Stimulated activated CD8-positive, alpha-beta memory T cell treated with anti-CD3 and anti-CD28 coated beads, Interleukin-12 subunit alpha, Interleukin-12 subunit beta, amount 100 ng/mL, for 24 hours (primary cell): ENCODE results near the gene CD180.

ENCODE experiments used
- DNase-seq: peaks from one replicate; pipeline ENCODE4 v3.0.0-alpha.2; 2020; ENCODE audit errors: extremely low read depth

CD180 gene

GRCh38 chr5:67160985-67161384, 35.6 kb downstream of the CD180 start:
- no peak for DNase-seq

- DNase-seq = no peak
These were observed 36.3 kb downstream of the CD180 start for GRCh38 chr5:67160272-67160671.

- no peak for DNase-seq
These were observed 39.5 kb downstream of the CD180 start for GRCh38 chr5:67156976-67157583.

- no peak for DNase-seq
These were observed 41.9 kb downstream of the CD180 start for GRCh38 chr5:67154556-67155206.

- no peak for DNase-seq
These were observed 43.3 kb downstream of the CD180 start for GRCh38 chr5:67153292-67153691.

- no peak for DNase-seq
These were observed 44.2 kb downstream of the CD180 start for GRCh38 chr5:67152400-67152799.

- no peak for DNase-seq
These were observed 46.6 kb downstream of the CD180 start for GRCh38 chr5:67149951-67150523.

- no peak for DNase-seq
These were observed 47.3 kb downstream of the CD180 start for GRCh38 chr5:67149057-67149950.

GRCh38 chr5:67147760-67148159, 48.8 kb downstream of the CD180 start:
- DNase-seq = no peak

GRCh38 chr5:67146981-67147380, 49.6 kb downstream of the CD180 start:
- no peak for DNase-seq

- DNase-seq = no peak
These were observed 50.0 kb downstream of the CD180 start for GRCh38 chr5:67146574-67146973.

GRCh38 chr5:67144183-67144639, 52.4 kb downstream of the CD180 start:
- DNase-seq = no peak

GRCh38 chr5:67143549-67143948, 53.0 kb downstream of the CD180 start:
- DNase-seq = no peak

- DNase-seq = no peak
These were observed 53.8 kb downstream of the CD180 start for GRCh38 chr5:67142816-67143215.

GRCh38 chr5:67141644-67142043, 55.0 kb downstream of the CD180 start:
- no peak for DNase-seq

- no peak for DNase-seq
These were observed 56.2 kb downstream of the CD180 start for GRCh38 chr5:67140413-67140812.

- no peak for DNase-seq
These were observed 57.6 kb downstream of the CD180 start for GRCh38 chr5:67139030-67139429.

- DNase-seq = no peak
These were observed 61.1 kb downstream of the CD180 start for GRCh38 chr5:67135381-67135984.

- no peak for DNase-seq
These were observed 62.8 kb downstream of the CD180 start for GRCh38 chr5:67133776-67134175.

GRCh38 chr5:67133217-67133616, 63.4 kb downstream of the CD180 start:
- no peak for DNase-seq

GRCh38 chr5:67129768-67130167, 66.8 kb downstream of the CD180 start:
- DNase-seq = no peak
